ENCODE measurements around the gene UNCX.
"Not testable (repeated sequence)": the region's sequence is repeated elsewhere in the genome, so short reads cannot be mapped to it uniquely, and the experiment has no call there.

DNA sequence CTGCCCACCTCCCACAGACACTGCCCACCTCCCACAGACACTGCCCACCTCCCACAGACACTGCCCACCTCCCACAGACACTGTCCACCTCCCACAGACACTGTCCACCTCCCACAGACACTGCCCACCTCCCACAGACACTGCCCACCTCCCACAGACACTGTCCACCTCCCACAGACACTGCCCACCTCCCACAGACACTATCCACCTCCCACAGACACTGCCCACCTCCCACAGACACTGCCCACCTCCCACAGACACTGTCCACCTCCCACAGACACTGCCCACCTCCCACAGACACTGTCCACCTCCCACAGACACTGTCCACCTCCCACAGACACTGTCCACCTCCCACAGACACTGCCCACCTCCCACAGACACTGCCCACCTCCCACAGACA, 39.5 kb downstream of the UNCX start:
- TF ChIP-seq, protein P1, sequence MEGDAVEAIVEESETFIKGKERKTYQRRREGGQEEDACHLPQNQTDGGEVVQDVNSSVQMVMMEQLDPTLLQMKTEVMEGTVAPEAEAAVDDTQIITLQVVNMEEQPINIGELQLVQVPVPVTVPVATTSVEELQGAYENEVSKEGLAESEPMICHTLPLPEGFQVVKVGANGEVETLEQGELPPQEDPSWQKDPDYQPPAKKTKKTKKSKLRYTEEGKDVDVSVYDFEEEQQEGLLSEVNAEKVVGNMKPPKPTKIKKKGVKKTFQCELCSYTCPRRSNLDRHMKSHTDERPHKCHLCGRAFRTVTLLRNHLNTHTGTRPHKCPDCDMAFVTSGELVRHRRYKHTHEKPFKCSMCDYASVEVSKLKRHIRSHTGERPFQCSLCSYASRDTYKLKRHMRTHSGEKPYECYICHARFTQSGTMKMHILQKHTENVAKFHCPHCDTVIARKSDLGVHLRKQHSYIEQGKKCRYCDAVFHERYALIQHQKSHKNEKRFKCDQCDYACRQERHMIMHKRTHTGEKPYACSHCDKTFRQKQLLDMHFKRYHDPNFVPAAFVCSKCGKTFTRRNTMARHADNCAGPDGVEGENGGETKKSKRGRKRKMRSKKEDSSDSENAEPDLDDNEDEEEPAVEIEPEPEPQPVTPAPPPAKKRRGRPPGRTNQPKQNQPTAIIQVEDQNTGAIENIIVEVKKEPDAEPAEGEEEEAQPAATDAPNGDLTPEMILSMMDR (IDR thresholded peaks at IDR 0.05), result not testable (repeated sequence)
- not testable (repeated sequence) for TF ChIP-seq POLR2A, EP300 (IDR thresholded peaks at IDR 0.05)

Measured in stomach (tissue), 4 donors.